Fibroblast of lung (primary cell): ENCODE results near the gene ZCCHC7. TPM values are rescaled to one million over a fixed set of nuclear protein-coding genes. Genes with fewer than 3 reads are reported as not detected.

Source experiments
- DNase-seq, 2 donors: peaks; one replicate each; pipeline versions ENCODE4 v3.0.0 to v3.0.0-alpha.2; 2010; ENCODE audit warnings: low read depth in 2 of 2
- H2AFZ ChIP-seq: 2 replicates; pipeline ENCODE4 v1.5.1; 2012; ENCODE audit warnings: low read length, control low read depth, inconsistent platforms
- H3K27ac ChIP-seq: 2 replicates; pipeline ENCODE4 v1.5.1; 2011; ENCODE audit warnings: low read length, control low read depth; ENCODE audit not compliant: insufficient read depth
- H3K27me3 ChIP-seq: 2 replicates; pipeline ENCODE4 v1.5.1; 2011; ENCODE audit warnings: mild to moderate bottlenecking, low read length; ENCODE audit not compliant: control insufficient read depth, insufficient read depth
- H3K36me3 ChIP-seq: 2 replicates; pipeline ENCODE4 v1.5.1; 2011; ENCODE audit warnings: low read length; ENCODE audit not compliant: control insufficient read depth, insufficient read depth
- H3K4me1 ChIP-seq: 2 replicates; pipeline ENCODE4 v1.5.1; 2011; ENCODE audit warnings: low read length; ENCODE audit not compliant: control insufficient read depth, insufficient read depth; ENCODE audit errors: extremely low read depth
- H3K4me2 ChIP-seq: 2 replicates; pipeline ENCODE4 v1.5.1; 2011; ENCODE audit warnings: low read length, control low read depth; ENCODE audit not compliant: insufficient read depth; ENCODE audit errors: extremely low read depth
- H3K4me3 ChIP-seq, 4 experiments: fragments of 200-600 bp in 1 of 4; sonication (generic) in 1 of 4; replicated peaks in 1 of 4; 2 replicates each; pipeline ENCODE4 v1.5.1; 2011 to 2016; ENCODE audit warnings: low read length in 4 of 4, low read depth in 3 of 4, mild to moderate bottlenecking in 3 of 4, control low read depth in 2 of 4, inconsistent platforms in 1 of 4, mixed read lengths in 1 of 4; ENCODE audit not compliant: insufficient read depth in 1 of 4; ENCODE audit errors: control extremely low read depth in 1 of 4
- H3K79me2 ChIP-seq: 2 replicates; pipeline ENCODE4 v1.5.1; 2012; ENCODE audit warnings: mild to moderate bottlenecking, low read length, inconsistent platforms; ENCODE audit not compliant: control insufficient read depth, insufficient read depth
- H3K9ac ChIP-seq: 2 replicates; pipeline ENCODE4 v1.5.1; 2011; ENCODE audit warnings: mild to moderate bottlenecking, low read length, control low read depth; ENCODE audit not compliant: insufficient read depth
- H3K9me3 ChIP-seq: 2 replicates; pipeline ENCODE4 v1.5.1; 2012; ENCODE audit warnings: low read depth, low read length; ENCODE audit not compliant: control insufficient read depth, insufficient read depth
- H4K20me1 ChIP-seq: 2 replicates; pipeline ENCODE4 v1.5.1; 2011; ENCODE audit warnings: low read length; ENCODE audit not compliant: control insufficient read depth, insufficient read depth; ENCODE audit errors: extremely low read depth
- CTCF ChIP-seq, 2 donors: IDR thresholded peaks in 1 of 2; conservative IDR thresholded peaks in 1 of 2; 1 replicate in 1 of 2; 2 replicates in 1 of 2; pipeline ENCODE4 v1.5.1; 2011 to 2012; ENCODE audit warnings: low read length in 2 of 2, control low read depth in 1 of 2, inconsistent platforms in 1 of 2, low read depth in 1 of 2, mild to moderate bottlenecking in 1 of 2
- EZH2 ChIP-seq: IDR thresholded peaks from 2 replicates; pipeline ENCODE4 v1.5.1; 2012; ENCODE audit warnings: low read length, control low read depth, mild to moderate bottlenecking; ENCODE audit errors: missing control alignments
- polyA plus RNA-seq, 2 donors: library from polyadenylated mRNA; depleted of rRNA in 1 of 2; stranded (reverse) in 1 of 2; unstranded in 1 of 2; fragments of >200 nt; gene quantifications; 2 replicates each; pipeline ENCODE4 v1.2.1, GENCODE V29; 2011 to 2012; ENCODE audit warnings: missing spikeins in 1 of 2
- total RNA-seq: library from RNA; depleted of rRNA; stranded (reverse); fragments of >200 nt; gene quantifications from 2 replicates; pipeline ENCODE4 v1.2.1, GENCODE V29; 2014

ZCCHC7 gene
- total and polyA plus RNA-seq, 2 donors (not counting 1 experiment from before 2014, with no cell fraction given), result 15.0 to 23.8 TPM

- no peaks in the 10 kb centered on the region for H3K4me1 ChIP-seq
These were observed 92.1 kb downstream of the ZCCHC7 start for GRCh38 chr9:37212435-37212834.

GRCh38 chr9:37215381-37215780 is 95.0 kb downstream of the ZCCHC7 start:
- no peak for TF ChIP-seq EZH2
- TF ChIP-seq CTCF (conservative IDR thresholded peaks at IDR 0.05 in 1 of 2, IDR thresholded peaks at IDR 0.05 in 1 of 2; ENCODE audit: low read depth in 1 of 2, low read length in 2 of 2), result no peak
- no peaks in the 10 kb centered on the region for H3K79me2 ChIP-seq
- no peaks in the 10 kb centered on the region for H3K27me3 ChIP-seq
- no peak overlapping the region for H2AFZ ChIP-seq
- no peaks in the 10 kb centered on the region for H4K20me1 ChIP-seq
- H3K36me3 ChIP-seq, result no peaks in the 10 kb centered on the region
- no peak overlapping the region for H3K4me2 ChIP-seq
- H3K4me1 ChIP-seq, result no peaks in the 10 kb centered on the region
- H3K4me3 ChIP-seq, result no peak overlapping the region
- no peak overlapping the region for H3K9ac ChIP-seq
- DNase-seq, result no peak
- no peak overlapping the region for H3K27ac ChIP-seq
- no peaks in the 10 kb centered on the region for H3K9me3 ChIP-seq

More at GRCh38 chr9:37212435-37212834, 92.1 kb downstream of the ZCCHC7 start:
- no peaks in the 10 kb centered on the region for H3K9me3 ChIP-seq
- TF ChIP-seq CTCF (conservative IDR thresholded peaks at IDR 0.05 in 1 of 2, IDR thresholded peaks at IDR 0.05 in 1 of 2; ENCODE audit: low read depth in 1 of 2, low read length in 2 of 2) (no peak), EZH2 (no peak)
- no peaks in the 10 kb centered on the region for H3K27me3 ChIP-seq
- no peak for DNase-seq
- H3K4me3 ChIP-seq, result no peak overlapping the region
- no peaks in the 10 kb centered on the region for H3K79me2 ChIP-seq
- H2AFZ ChIP-seq, result no peak overlapping the region
- no peak overlapping the region for H3K4me2 ChIP-seq
- no peaks in the 10 kb centered on the region for H4K20me1 ChIP-seq
- H3K36me3 ChIP-seq, result no peaks in the 10 kb centered on the region
- H3K27ac ChIP-seq, result no peak overlapping the region
- no peak overlapping the region for H3K9ac ChIP-seq

- Histone ChIP-seq H3K9ac (no peak overlapping the region), H3K79me2 (no peaks in the 10 kb centered on the region), H3K9me3 (no peaks in the 10 kb centered on the region), H3K27ac (no peak overlapping the region), H3K36me3 (no peaks in the 10 kb centered on the region), H2AFZ (no peak overlapping the region), H3K27me3 (no peaks in the 10 kb centered on the region), H3K4me3 (no peak overlapping the region), H3K4me1 (no peaks in the 10 kb centered on the region), H4K20me1 (no peaks in the 10 kb centered on the region), H3K4me2 (no peak overlapping the region)
- peak; percentile 3 to 75 for DNase-seq
- TF ChIP-seq CTCF (conservative IDR thresholded peaks at IDR 0.05 in 1 of 2, IDR thresholded peaks at IDR 0.05 in 1 of 2; ENCODE audit: low read depth in 1 of 2, low read length in 2 of 2), result no peak
- no peak for TF ChIP-seq EZH2
These were observed 95.5 kb downstream of the ZCCHC7 start for GRCh38 chr9:37215830-37216229.
